HEK293T (cell line): ENCODE data around the gene WDR38.

Source experiments
- CTBP1 ChIP-seq: fragments of 450-650 bp; IDR thresholded peaks from 2 replicates; pipeline ENCODE4 v1.6.1; 2016; ENCODE audit warnings: borderline replicate concordance
- ELF4 ChIP-seq: fragments of 450-650 bp; IDR thresholded peaks from 2 replicates; pipeline ENCODE4 v1.6.1; 2017; ENCODE audit warnings: antibody characterized with exemption
- FOXA1 ChIP-seq: fragments of 450-650 bp; IDR thresholded peaks from 2 replicates; pipeline ENCODE4 v1.6.1; 2016; ENCODE audit warnings: mild to moderate bottlenecking
- FOXK2 ChIP-seq: fragments of 450-650 bp; IDR thresholded peaks from 2 replicates; pipeline ENCODE4 v1.6.1; 2016; ENCODE audit warnings: mild to moderate bottlenecking
- FOXM1 ChIP-seq: fragments of 450-650 bp; IDR thresholded peaks from 2 replicates; pipeline ENCODE4 v1.6.1; 2017; ENCODE audit warnings: mild to moderate bottlenecking, borderline replicate concordance
- HDGF ChIP-seq: fragments of 450-650 bp; IDR thresholded peaks from 2 replicates; pipeline ENCODE4 v1.6.1; 2017; ENCODE audit warnings: antibody characterized with exemption, borderline replicate concordance
- L3MBTL2 ChIP-seq: fragments of 450-650 bp; conservative IDR thresholded peaks from 2 replicates; pipeline ENCODE4 v1.6.1; 2016; ENCODE audit warnings: mild to moderate bottlenecking
- LEF1 ChIP-seq: fragments of 450-650 bp; IDR thresholded peaks from 2 replicates; pipeline ENCODE4 v1.6.1; 2017; ENCODE audit warnings: mild to moderate bottlenecking, borderline replicate concordance
- SP1 ChIP-seq: fragments of 450-650 bp; IDR thresholded peaks from 2 replicates; pipeline ENCODE4 v1.6.1; 2017
- SUZ12 ChIP-seq: fragments of 450-650 bp; IDR thresholded peaks from 2 replicates; pipeline ENCODE4 v1.6.1; 2016; ENCODE audit warnings: mild to moderate bottlenecking
- TARDBP ChIP-seq: fragments of 450-650 bp; IDR thresholded peaks from 2 replicates; pipeline ENCODE4 v1.6.1; 2016
- ZNF384 ChIP-seq: fragments of 450-650 bp; IDR thresholded peaks from 2 replicates; pipeline ENCODE4 v1.6.1; 2016
- TF ChIP-seq, protein P1 (sequence below): fragments of 450-650 bp; IDR thresholded peaks from 2 replicates; pipeline ENCODE4 v1.6.1; 2016

- no peak for TF ChIP-seq SP1
- TF ChIP-seq LEF1, result no peak
- no peak for TF ChIP-seq ELF4
- no peak for TF ChIP-seq SUZ12
- no peak for TF ChIP-seq L3MBTL2
- no peak for TF ChIP-seq ZNF384
- no peak for TF ChIP-seq TARDBP
- TF ChIP-seq FOXK2, result no peak
- TF ChIP-seq CTBP1, result no peak
- no peak for TF ChIP-seq FOXM1
- TF ChIP-seq FOXA1, result no peak
- TF ChIP-seq, protein P1, sequence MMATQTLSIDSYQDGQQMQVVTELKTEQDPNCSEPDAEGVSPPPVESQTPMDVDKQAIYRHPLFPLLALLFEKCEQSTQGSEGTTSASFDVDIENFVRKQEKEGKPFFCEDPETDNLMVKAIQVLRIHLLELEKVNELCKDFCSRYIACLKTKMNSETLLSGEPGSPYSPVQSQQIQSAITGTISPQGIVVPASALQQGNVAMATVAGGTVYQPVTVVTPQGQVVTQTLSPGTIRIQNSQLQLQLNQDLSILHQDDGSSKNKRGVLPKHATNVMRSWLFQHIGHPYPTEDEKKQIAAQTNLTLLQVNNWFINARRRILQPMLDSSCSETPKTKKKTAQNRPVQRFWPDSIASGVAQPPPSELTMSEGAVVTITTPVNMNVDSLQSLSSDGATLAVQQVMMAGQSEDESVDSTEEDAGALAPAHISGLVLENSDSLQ, result no peak
- no peak for TF ChIP-seq HDGF
These were observed 985 bp upstream of the WDR38 start for GRCh38 chr9:124852121-124852828.
